Nephron progenitor cell (in vitro differentiated cells): ENCODE measurements around the gene C5orf34.
"Not testable (repeated sequence)": the region's sequence is repeated elsewhere in the genome, so short reads cannot be mapped to it uniquely, and the experiment has no call there.

Source experiments
- DNase-seq: peaks from one replicate; pipeline ENCODE4 v3.0.0; 2021
- H3K27ac Mint-ChIP-seq: 2 replicates; pipeline ENCODE4 v1.8.0; 2021; ENCODE audit warnings: mild to moderate bottlenecking, moderate library complexity, mixed read lengths
- H3K27me3 Mint-ChIP-seq: 2 replicates; pipeline ENCODE4 v1.8.0; 2021; ENCODE audit warnings: mild to moderate bottlenecking, low read depth, mixed read lengths; ENCODE audit not compliant: poor library complexity
- H3K36me3 Mint-ChIP-seq: 2 replicates; pipeline ENCODE4 v1.8.0; 2021; ENCODE audit warnings: low read depth, mixed read lengths
- H3K4me1 Mint-ChIP-seq: 2 replicates; pipeline ENCODE4 v1.8.0; 2021; ENCODE audit warnings: mixed read lengths
- H3K4me3 Mint-ChIP-seq: 2 replicates; pipeline ENCODE4 v1.8.0; 2021; ENCODE audit warnings: mild to moderate bottlenecking, moderate library complexity, mixed read lengths
- H3K9me3 Mint-ChIP-seq: 2 replicates; pipeline ENCODE4 v1.8.0; 2021; ENCODE audit warnings: mild to moderate bottlenecking, moderate library complexity, mixed read lengths
- CTCF ChIP-seq: fragments of 200-600 bp; sonication (generic); IDR thresholded peaks from 2 replicates; pipeline ENCODE4 v1.5.0; 2021; ENCODE audit warnings: antibody characterized with exemption

The C5orf34 gene

DNA sequence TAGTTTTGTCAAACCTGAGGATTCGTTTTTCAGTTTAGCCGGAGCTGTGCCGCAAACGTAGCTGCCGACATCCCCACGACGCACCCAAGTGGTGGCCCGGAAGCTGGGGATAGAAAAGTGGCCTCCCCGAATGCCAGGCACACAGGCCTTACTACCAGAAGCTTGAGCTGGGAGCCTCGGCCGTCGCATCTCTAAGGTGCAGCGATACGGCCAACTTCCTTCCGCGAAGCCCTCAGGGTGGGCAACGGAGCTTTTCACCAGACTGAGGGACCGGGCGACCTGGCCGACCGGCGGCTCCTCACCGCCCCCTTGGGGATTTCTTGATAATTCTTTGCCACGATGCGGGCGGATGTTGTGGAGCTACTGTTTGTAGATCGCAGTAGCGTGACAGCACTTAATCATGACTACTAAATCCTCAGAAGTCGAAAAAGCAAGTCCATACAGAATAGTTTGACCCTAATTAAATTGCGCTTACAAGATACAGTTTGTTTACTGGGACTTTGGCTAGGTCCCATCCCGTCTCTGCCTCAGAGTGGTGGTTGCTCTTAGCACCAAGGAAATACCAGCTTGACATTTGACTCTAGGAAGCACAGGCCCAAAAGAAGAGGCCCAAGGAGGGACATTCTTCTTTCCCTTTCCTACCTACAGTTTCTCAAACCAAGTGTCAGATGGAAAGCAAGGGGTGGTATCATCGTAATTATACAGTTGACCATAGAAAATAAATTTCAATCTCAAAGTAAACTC, 30.7 kb downstream of the C5orf34 start:
- DNase-seq, result peak; percentile 83
- TF ChIP-seq CTCF, result peak; percentile 62
- H3K4me1 Mint-ChIP-seq, result peaks cover 28% of the 10 kb centered on the region
- peak overlapping the region; percentile 100 for H3K27ac Mint-ChIP-seq
- H3K36me3 Mint-ChIP-seq, result peaks cover 15% of the 10 kb centered on the region
- H3K9me3 Mint-ChIP-seq, result no peaks in the 10 kb centered on the region
- peaks cover 3% of the 10 kb centered on the region for H3K27me3 Mint-ChIP-seq
- peak overlapping the region; percentile 96 for H3K4me3 Mint-ChIP-seq

GRCh38 chr5:43483298-43484105, 31.4 kb downstream of the C5orf34 start, which contains the start of gene TMEM267:
Gene TMEM267 (minus strand): TSS chr5:43483865. CDS start chr5:43453969, 29,896 bp downstream.
- H3K27ac Mint-ChIP-seq, result peak within 1 kb of the TSS; percentile 100
- no peaks in the 10 kb centered on the region for H3K9me3 Mint-ChIP-seq
- H3K36me3 Mint-ChIP-seq, result peaks cover 15% of the 10 kb centered on the region
- peak within 1 kb of the TSS; percentile 96 for H3K4me3 Mint-ChIP-seq
- TF ChIP-seq CTCF, result no peak
- H3K4me1 Mint-ChIP-seq, result peaks cover 28% of the 10 kb centered on the region
- DNase-seq, result peak; percentile 88
- H3K27me3 Mint-ChIP-seq, result peaks cover 3% of the 10 kb centered on the region

DNA sequence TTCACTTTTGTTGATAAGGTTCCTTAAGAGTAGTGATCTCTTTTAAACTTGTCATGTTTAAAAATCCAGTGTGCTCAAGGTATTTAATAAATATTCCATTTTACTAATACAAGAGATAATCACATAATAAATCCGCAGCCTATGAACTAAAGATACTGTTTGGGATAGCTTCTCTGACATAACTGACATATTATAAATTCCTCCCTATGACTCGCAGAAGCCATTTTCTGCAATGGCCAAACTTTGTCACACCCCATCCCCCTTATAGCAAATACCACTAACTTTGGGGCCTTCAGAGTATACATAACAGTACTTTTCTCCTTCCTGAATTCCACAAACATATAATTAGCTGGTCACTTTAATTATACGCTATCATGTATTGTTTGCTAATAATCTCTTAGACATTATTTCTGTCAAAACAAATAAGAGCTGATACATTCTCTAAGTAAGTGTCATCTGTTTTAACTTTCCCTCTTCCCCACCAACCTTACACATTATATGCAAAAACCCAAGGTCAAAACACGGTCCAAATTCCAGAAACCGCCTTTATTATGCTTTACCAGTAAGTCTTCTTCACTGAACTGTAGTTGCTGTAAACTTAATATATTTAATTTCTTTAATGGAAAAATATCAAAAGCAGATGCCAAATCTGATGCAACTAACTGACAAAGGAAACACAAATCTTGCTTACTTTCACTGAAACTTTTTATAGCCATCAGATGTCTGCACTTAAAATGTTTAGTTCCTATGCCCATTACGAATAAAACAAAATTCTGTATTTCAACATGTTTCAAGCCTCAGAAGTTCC, 32.3 kb downstream of the C5orf34 start:
- H3K4me1 Mint-ChIP-seq, result peaks cover 28% of the 10 kb centered on the region
- H3K4me3 Mint-ChIP-seq, result peak overlapping the region; percentile 96
- no peak for TF ChIP-seq CTCF
- H3K36me3 Mint-ChIP-seq, result peaks cover 18% of the 10 kb centered on the region
- H3K9me3 Mint-ChIP-seq, result no peaks in the 10 kb centered on the region
- peak overlapping the region; percentile 97 for H3K27ac Mint-ChIP-seq
- peaks cover 3% of the 10 kb centered on the region for H3K27me3 Mint-ChIP-seq
- no peak for DNase-seq

GRCh38 chr5:43469671-43470391, 45.1 kb downstream of the C5orf34 start:
- Mint-ChIP-seq H3K9me3 (peaks cover 87% of the 10 kb centered on the region), H3K4me1 (no peaks in the 10 kb centered on the region), H3K36me3 (peaks cover 94% of the 10 kb centered on the region), H3K27ac (no peak overlapping the region), H3K27me3 (no peaks in the 10 kb centered on the region), H3K4me3 (no peak overlapping the region)
- DNase-seq, result no peak
- no peak for TF ChIP-seq CTCF

GRCh38 chr5:43467100-43467499, 47.8 kb downstream of the C5orf34 start:
- TF ChIP-seq CTCF, result no peak
- peaks cover 85% of the 10 kb centered on the region for H3K9me3 Mint-ChIP-seq
- no peak for DNase-seq
- H3K36me3 Mint-ChIP-seq, result peaks cover 85% of the 10 kb centered on the region
- H3K4me1 Mint-ChIP-seq, result no peaks in the 10 kb centered on the region
- no peaks in the 10 kb centered on the region for H3K27me3 Mint-ChIP-seq
- H3K4me3 Mint-ChIP-seq, result no peak overlapping the region
- no peak overlapping the region for H3K27ac Mint-ChIP-seq

DNA sequence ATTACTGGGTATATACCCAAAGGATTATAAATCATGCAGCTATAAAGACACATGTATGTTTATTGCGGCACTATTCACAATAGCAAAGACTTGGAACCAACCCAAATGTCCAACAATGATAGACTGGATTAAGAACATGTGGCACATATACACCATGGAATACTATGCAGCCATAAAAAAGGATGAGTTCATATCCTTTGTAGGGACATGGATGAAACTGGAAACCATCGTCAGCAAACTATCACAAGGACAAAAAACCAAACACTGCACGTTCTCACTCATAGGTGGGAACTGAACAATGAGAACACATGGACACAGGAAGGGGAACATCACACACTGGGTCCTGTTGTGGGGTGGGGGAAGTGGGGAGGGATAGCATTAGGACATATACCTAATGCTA, 49.5 kb downstream of the C5orf34 start:
- Mint-ChIP-seq H3K9me3 (peaks cover 83% of the 10 kb centered on the region), H3K36me3 (peaks cover 85% of the 10 kb centered on the region)
- not testable (repeated sequence) for DNase-seq, H3K27ac Mint-ChIP-seq, H3K4me1 Mint-ChIP-seq, H3K27me3 Mint-ChIP-seq, H3K4me3 Mint-ChIP-seq
